CD4-positive, alpha-beta T cell treated with Interleukin-12 subunit alpha and Interleukin-12 subunit beta, for 1 hour (primary cell): Measurements from ENCODE around the gene PTGES3.
A peak's percentile ranks its signal among the peaks of the same experiment; 100 is the strongest.
"Not testable (repeated sequence)": the region's sequence is repeated elsewhere in the genome, so short reads cannot be mapped to it uniquely, and the experiment has no call there.

ENCODE experiments used
- DNase-seq: peaks from one replicate; pipeline ENCODE4 v3.0.0-alpha.2; 2020

Gene PTGES3

DNA sequence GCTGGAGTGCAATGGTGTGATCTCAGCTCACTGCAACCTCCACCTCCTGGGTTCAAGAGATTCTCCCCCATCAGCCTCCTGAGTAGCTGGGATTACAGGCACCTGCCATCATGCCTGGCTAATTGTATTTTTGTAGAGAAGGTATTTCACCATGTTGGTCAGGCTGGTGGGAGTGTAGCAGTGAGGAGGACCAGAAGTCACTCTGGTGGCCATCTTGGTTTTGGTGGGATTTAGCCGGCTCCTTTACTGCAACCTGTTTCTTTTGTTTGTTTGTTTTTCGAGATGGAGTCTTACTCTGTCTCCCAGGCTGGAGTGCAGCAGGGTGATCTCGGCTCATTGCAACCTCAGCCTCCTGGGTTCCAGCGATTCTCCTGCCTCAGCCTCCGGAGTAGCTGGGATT is 16.4 kb upstream of the PTGES3 start:
- not testable (repeated sequence) for DNase-seq

DNA sequence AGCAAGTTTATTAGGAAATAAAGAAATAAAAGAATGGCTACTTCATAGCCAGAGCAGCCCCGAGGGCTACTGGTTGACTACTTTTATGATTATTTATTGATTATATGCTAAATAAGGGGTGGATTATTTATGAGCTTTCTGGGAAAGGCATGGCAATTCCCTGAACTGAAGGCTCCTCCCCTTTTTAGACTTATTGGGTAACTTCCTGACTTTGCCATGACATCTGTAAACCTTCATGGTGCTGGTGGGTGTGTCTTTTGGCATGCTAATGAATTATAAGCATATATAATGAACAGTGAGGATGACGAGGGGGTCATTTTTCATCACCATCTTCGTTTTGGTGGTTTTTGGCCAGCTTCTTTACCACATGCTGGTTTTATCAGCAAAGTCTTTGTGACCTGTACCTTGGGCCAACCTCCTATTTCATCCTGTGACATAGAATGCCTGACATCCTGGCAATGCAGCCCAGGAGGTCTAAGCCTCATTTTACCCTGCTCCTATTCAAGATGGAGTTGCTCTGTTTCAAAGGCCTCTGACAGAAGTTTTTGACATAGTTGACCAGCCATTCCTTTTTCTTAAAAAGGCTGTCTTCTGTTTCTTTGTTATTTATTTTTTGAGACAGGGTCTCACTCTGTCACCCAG is 11.1 kb upstream of the PTGES3 start:
- no peak for DNase-seq

GRCh38 chr12:56695327-56696101 is 7.4 kb upstream of the PTGES3 start:
- no peak for DNase-seq

GRCh38 chr12:56694161-56694560 is 6.1 kb upstream of the PTGES3 start:
- DNase-seq: no peak

- no peak for DNase-seq
Measured at GRCh38 chr12:56688846-56689109, 694 bp upstream of the PTGES3 start.

- peak; percentile 72 for DNase-seq
Measured at GRCh38 chr12:56687223-56688128, 608 bp downstream of the PTGES3 start.

- peak; percentile 30 for DNase-seq
Measured at GRCh38 chr12:56684745-56685359, 3.2 kb downstream of the PTGES3 start.

- DNase-seq: no peak
Measured at GRCh38 chr12:56682323-56682722, 5.8 kb downstream of the PTGES3 start.

- DNase-seq: peak; percentile 31
Measured at GRCh38 chr12:56679883-56680575, 8.1 kb downstream of the PTGES3 start.

- DNase-seq: no peak
Measured at GRCh38 chr12:56678852-56679251, 9.2 kb downstream of the PTGES3 start.

DNA sequence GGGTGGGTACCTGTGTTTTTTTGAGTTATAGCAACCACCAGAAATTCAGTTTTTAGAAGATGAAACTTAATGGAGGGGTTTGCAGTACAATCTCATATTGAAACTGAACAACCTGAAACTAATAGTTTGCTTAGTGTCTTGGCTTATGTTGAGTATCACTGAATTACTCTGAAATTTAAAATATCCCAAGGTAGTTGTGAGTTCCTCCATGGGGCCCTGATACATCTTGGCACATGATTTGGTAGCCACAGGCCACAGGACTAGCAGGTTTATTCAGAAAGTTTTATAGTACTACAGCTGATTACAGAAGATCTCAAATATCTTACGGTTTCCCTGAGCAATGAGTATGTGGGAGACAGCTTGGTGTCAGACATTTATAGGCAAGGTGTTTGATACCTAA is 10.4 kb downstream of the PTGES3 start:
- DNase-seq: no peak

DNA sequence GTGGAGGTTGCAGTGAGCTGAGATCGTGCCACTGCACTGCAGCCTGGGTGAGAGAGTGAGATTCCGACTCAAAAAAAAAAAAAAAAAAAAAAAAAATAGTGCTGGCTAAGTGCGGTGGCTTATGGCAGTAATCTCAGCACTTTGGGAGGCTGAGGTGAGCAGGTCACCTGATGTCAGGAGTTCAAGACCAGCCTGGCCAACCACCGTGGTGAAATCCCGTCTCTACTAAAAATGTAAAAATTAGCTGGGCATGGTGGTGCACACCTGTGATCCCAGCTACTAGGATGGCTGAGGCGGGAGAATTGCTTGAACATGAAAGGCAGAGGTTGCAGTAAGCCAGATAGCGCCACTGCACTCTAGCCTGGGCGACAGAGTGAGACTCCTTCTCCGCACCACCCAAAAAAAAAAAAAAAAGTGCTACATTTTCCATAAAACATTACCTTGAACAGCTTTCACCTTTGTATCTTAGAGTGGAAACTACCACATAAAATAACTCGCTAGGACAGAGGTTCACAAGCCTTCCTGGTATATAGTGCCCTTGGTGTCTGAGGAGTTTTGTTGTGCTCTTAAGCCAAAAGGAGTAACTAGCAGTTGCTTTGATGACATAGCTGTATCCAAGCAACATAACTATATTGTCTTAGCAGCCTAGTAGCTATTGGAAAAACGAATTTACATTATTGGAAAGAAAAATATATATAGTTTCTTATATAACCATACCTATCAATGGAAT is 11.1 kb downstream of the PTGES3 start:
- no peak for DNase-seq

GRCh38 chr12:56671608-56672007 is 16.5 kb downstream of the PTGES3 start:
- no peak for DNase-seq

DNA sequence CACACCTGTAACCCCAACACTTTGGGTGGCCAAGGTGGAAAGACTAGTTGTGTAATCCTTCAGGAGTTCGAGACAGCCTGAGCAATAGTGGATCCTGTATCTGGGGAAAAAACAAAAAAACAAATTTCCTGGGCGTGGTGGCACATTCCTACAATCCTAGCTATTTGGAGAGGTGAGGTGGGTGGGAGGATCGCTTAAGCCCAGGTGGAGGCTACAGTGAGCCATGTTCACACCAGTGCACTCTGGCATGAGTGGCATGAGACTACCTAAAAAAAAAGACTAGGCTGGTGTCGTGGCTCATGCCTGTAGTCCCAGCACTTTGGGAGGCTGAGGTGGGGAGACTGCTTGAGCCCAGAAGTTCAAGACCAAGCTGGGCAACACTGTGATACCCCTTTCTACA is 17.2 kb downstream of the PTGES3 start:
- no peak for DNase-seq

GRCh38 chr12:56668197-56668457 is 20.0 kb downstream of the PTGES3 start:
- no peak for DNase-seq

GRCh38 chr12:56661979-56662638 is 26.0 kb downstream of the PTGES3 start:
- no peak for DNase-seq

DNA sequence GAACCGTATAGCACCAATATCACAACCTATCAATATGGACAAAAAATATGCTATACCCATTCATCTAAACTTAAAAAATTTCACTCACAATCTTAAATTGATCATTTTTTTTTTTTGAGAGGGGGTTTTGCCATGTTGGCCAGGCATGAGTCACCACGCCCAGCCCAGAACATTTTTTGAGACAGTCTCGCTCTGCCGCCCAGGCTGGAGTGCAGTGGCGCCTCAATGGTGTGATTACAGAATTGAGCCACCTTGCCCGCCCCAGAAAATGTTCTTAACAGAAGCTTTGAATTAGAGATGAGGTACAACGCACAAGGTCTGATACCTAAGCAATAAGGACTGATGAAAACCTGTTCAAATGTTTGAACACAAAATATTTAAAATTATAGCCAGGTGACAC is 26.5 kb downstream of the PTGES3 start:
- DNase-seq: no peak

- no peak for DNase-seq
Measured at GRCh38 chr12:56658921-56659320, 29.2 kb downstream of the PTGES3 start.

DNA sequence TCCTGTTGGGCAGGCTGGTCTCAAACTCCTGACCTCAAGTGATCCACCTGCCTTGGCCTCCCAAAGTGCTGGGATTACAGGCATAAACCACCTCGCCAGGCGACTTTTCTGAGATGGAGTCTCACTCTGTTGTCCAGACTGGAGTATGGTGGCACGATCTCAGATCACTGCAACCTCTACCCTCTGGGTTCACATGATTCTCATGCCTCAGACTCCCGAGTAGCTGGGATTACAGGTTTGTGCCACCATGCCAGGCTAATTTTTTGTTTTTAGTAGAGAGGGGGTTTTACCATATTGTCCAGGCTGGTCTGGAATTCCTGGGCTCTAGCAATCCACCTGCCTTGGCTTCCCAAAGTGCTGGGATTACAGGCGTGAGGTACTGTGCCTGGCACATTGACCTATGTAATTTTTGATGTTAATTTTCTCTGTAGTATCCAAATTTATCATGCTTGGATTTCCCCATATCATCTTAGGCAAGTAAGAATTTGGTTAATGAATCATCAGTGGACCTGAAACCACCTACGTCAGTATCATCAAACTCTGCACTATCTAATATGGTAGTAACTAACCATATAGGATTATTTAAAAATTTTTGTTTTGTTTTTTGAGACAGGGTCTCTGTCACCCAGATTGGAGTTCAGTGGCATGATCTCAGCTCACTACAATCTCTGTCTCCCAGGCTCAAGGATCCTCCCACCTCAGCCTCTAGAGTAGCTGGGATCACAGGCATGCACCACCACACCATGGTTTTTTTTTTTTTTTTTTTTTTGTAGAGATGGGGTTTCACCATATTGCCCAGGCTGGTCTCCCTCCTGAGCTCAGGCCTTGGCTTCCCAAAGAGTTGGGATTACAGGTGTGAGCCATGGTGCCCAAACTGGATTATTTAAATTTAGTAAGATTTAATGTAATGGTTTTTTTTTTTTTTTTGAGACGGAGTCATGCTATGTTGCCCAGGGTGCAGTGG is 30.4 kb downstream of the PTGES3 start:
- no peak for DNase-seq

- DNase-seq: not testable (repeated sequence)
Measured at GRCh38 chr12:56653781-56654180, 34.3 kb downstream of the PTGES3 start.

GRCh38 chr12:56648023-56648422 is 40.1 kb downstream of the PTGES3 start:
- not testable (repeated sequence) for DNase-seq
